ENCODE data around the gene KBTBD4.
"Not testable (repeated sequence)": the region's sequence is repeated elsewhere in the genome, so short reads cannot be mapped to it uniquely, and the experiment has no call there.

- not testable (repeated sequence) for TF ChIP-seq CTCF (IDR thresholded peaks at IDR 0.05; ENCODE audit: insufficient read depth, low read length, poor library complexity, severe bottlenecking); EZH2phosphoT487 (conservative IDR thresholded peaks at IDR 0.05; ENCODE audit: low read length)
Observed at GRCh38 chr11:47546274-47546673, 32.5 kb downstream of the KBTBD4 start.
